Measurements from ENCODE around the gene TUBD1.
"Not testable (repeated sequence)": the region's sequence is repeated elsewhere in the genome, so short reads cannot be mapped to it uniquely, and the experiment has no call there.

TUBD1 gene

DNA sequence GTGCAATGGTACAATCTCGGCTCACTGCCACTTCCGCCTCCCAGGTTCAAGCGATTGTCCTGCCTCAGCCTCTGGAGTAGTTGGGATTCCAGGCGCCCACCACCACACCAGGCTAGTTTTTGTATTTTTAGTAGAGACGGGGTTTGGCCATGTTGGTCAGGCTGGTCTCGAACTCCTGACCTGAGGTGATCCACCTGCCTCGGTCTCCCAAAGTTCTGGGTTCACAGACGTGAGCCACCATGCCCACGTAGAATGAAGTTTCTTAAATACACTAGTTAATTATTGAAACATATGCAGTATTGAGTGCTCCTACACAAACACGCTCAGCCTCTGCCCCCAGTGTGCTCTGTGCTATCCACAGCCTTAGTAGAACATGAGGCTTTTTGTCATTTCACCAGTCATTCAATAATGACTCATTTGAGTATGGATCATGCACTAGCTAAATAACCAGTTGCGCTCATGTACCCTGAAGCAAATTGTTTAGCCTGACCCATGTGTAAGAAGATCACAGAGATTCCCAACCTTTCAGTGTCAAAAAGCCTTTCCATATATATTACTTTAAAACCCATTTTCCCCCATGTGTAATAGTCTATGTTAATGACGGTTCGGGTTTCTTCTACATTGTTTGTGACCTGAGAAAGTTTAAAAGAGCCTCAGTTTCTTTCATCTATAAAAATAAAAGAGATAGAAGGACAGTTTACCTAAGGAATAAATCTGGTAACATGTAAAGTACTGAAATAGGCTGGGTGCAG, 49.7 kb downstream of the TUBD1 start:
- peak; percentile 71 for DNase-seq

DNA sequence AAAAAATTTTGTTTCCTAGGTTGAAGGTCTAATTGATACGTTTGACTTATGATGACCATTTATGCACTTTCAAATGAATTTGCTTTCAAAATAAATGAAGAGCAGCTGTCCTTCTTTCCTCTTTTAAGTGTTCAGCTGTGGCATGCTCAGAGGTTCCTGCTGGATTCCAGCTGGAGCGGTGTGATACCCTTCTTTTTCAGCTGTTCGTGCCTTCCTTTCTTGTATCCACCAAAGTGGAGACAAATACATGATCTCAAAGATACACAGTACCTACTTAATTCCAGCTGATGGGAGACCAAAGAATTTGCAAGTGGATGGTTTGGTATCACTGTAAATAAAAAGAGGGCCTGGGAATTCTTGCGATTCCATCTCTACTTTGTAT, 50.9 kb downstream of the TUBD1 start:
- DNase-seq, result not testable (repeated sequence)

DNA sequence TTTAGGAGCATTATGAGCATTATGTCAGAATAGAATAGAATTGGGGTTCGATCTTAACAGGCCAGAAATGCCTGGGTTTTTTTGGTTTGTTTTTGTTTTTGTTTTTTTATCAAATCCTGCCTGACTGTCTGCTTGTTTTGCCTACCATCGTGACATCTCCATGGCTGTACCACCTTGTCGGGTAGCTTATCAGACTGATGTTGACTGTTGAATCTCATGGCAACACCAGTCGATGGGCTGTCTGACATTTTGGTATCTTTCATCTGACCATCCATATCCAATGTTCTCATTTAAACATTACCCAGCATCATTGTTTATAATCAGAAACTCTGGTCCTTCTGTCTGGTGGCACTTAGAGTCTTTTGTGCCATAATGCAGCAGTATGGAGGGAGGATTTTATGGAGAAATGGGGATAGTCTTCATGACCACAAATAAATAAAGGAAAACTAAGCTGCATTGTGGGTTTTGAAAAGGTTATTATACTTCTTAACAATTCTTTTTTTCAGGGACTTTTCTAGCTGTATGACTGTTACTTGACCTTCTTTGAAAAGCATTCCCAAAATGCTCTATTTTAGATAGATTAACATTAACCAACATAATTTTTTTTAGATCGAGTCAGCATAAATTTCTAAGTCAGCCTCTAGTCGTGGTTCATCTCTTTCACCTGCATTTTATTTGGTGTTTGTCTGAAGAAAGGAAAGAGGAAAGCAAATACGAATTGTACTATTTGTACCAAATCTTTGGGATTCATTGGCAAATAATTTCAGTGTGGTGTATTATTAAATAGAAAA, 51.5 kb downstream of the TUBD1 start:
- not testable (repeated sequence) for DNase-seq

GRCh38 chr17:59840329-59841090, 52.2 kb downstream of the TUBD1 start:
- peak; percentile 47 for DNase-seq

DNA sequence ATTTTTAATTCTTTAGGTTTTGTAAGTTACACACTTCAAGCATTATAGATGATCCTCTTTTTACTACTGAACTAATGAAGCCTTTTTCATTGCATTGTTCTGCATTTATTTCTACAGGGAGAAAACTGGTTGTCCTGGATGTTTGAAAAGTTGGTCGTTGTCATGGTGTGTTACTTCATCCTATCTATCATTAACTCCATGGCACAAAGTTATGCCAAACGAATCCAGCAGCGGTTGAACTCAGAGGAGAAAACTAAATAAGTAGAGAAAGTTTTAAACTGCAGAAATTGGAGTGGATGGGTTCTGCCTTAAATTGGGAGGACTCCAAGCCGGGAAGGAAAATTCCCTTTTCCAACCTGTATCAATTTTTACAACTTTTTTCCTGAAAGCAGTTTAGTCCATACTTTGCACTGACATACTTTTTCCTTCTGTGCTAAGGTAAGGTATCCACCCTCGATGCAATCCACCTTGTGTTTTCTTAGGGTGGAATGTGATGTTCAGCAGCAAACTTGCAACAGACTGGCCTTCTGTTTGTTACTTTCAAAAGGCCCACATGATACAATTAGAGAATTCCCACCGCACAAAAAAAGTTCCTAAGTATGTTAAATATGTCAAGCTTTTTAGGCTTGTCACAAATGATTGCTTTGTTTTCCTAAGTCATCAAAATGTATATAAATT, 53.0 kb downstream of the TUBD1 start:
- no peak for DNase-seq

- peak; percentile 55 for DNase-seq
Measured at GRCh38 chr17:59838052-59838916, 54.5 kb downstream of the TUBD1 start.

GRCh38 chr17:59837308-59838051, 55.3 kb downstream of the TUBD1 start:
- DNase-seq, result peak; percentile 62

GRCh38 chr17:59832883-59833379, 59.8 kb downstream of the TUBD1 start:
- no peak for DNase-seq

DNA sequence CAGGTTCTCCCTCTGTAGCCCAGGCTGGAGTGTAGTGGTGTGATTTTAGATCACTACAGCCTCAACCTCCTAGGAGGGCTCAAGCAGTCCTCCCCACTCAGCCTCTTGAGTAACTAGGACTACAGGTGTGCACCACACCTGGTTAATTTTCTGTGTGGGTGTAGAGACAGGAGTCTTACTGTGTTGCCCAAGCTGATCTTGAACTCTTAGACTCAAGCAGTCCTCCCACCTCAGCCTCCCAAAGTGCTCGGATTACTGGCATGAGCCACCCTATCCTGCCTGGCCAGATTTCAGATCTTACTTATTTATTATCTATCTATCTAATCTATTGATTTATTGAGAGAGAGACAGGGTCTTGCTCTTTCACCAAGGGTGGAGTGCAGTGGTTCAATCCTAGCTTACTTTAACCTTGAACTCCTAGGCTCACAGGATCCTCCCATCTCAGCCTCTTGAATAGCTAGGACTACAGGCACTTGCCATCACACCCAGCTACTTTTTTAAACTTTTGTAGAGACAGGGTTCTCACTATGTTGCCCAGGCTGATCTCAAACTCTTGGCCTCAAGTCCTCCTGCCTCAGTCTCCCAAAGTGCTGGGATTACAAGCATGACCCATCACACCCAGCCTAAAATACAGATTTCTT, 61.8 kb downstream of the TUBD1 start:
- no peak for DNase-seq

- no peak for DNase-seq
Measured at GRCh38 chr17:59830007-59830630, 62.6 kb downstream of the TUBD1 start.

- DNase-seq, result peak; percentile 46
Measured at GRCh38 chr17:59829217-59830006, 63.3 kb downstream of the TUBD1 start.

DNA sequence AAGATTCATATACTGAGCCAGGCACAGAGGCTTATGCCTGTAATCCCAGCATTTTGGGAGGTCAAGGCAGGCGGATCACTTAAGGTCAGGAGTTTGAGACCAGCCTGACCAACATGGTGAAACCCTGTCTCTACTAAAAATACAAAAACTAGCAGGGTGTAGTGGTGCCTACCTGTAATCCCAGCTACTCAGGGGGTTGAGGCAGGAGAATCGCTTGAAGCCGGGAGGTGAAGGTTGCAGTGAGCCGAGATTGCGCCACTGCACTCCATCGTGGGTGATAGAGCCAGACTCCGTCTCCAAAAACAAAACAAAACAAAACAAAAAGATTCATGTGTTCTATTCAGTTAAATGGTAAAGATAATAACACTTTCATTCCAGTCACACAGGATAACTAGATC, 63.9 kb downstream of the TUBD1 start:
- DNase-seq, result peak; percentile 63

DNA sequence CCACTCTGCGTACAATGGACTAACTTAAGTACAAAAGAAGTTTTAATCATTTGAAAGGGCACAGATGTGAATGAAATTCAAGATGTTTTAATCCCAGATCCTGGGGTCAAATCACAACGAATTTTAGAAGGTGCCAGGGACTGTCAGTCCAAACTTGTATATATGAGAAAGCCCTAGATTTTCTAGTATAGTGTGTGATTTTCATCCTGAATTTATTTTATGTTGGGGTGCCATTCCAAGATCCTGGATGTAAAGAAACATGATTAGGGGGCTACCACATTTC, 64.3 kb downstream of the TUBD1 start:
- no peak for DNase-seq

GRCh38 chr17:59827721-59828477, 64.8 kb downstream of the TUBD1 start:
- no peak for DNase-seq

DNA sequence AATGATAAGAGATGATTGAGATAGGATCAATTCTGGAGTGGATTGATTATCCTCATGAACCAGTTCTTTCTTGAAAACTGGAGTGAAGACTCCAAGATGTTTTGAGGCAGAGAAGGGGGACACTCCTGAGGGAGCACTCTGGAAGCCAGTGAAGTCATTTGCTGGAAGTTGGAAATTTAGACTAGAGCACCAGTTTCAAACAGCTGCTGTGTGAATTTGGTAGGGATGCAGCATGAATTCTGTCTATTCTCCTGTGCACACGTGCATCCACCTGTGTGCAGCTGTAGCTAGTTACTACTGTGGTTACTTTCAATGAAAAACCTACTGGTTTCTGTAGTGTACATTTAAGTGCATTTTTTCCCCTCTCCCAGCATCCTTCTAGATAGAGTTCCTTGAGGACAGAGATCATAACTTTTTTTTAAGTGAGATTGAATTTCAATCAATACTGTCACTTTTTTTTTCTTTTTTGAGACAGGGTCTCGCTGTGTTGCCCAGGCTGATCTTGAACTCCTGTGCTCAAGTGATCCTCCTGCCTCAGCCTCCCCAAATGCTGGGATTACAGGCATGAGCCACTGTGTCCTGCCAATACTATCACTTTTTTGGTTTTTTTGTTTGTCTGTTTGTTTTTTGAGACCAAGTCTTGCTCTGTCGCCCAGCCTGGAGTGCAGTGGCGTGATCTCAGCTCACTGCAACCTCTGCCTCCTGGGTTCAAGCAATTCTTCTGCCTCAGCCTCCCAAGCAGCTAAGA, 65.9 kb downstream of the TUBD1 start:
- DNase-seq, result no peak

DNA sequence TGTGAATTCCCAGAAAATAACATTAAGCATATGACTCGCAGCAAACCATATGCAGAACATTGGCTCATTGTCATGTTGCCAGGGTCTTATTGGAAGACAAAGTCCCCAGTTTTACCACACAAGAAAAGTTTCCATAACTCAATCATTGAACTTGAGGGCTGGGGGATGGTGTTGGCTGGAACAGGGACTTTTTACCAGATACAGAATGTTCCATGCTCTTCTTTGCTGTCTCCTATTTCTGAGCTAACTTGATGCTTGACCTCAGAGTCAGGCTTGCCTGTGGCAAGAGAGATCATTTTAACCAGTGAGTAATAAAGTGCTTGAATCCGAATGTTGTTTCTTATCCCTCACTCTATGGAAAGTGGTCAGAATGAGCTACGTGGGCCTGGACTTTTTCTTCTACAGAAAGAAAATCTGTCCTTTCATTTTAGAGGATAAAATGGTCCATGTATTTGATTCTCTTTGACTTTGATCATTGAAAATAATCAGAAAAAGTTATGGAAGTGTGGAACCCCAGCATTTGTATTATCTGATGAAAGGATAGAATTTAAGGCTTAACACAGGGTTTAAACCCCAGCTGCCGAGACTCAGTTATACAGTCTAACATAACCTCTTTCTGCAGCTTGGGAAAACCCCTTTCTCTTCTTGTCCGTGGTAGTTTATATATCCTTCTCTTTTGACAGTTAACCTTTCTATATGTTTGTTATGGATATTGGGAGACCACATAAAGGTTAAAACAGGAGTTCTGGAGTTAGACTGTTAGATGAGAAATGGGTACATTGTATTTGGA, 67.0 kb downstream of the TUBD1 start:
- peak; percentile 54 for DNase-seq

GRCh38 chr17:59815965-59816364, 76.8 kb downstream of the TUBD1 start:
- no peak for DNase-seq
